A549 treated with AZD9567 at 1 μM for 4 hours (cell line): Measurements from ENCODE around the gene GPHA2. TPM values are rescaled to one million over a fixed set of nuclear protein-coding genes. Genes with fewer than 3 reads are reported as not detected.

ENCODE experiments used
- total RNA-seq: library from RNA; stranded (reverse); fragments of 200-300 nt; extraction: Qiagen RNA extraction; gene quantifications from 5 replicates; pipeline ENCODE4 v1.2.3, GENCODE V29; 2022; ENCODE audit not compliant: insufficient read depth

GPHA2 gene, protein sequence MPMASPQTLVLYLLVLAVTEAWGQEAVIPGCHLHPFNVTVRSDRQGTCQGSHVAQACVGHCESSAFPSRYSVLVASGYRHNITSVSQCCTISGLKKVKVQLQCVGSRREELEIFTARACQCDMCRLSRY
- not detected in 5 replicates for total RNA-seq

GRCh38 chr11:64935359-64936081 is at the start of gene GPHA2:
Gene GPHA2, minus strand, starts transcription at chr11:64935893. Its CDS starts 433 bp downstream, at chr11:64935460.

GRCh38 chr11:64971421-64972233 is 35.9 kb upstream of the GPHA2 start, which contains the start of gene MAJIN:
Gene MAJIN, minus strand, starts transcription at chr11:64972108. Its CDS starts 12,703 bp downstream, at chr11:64959405.

DNA sequence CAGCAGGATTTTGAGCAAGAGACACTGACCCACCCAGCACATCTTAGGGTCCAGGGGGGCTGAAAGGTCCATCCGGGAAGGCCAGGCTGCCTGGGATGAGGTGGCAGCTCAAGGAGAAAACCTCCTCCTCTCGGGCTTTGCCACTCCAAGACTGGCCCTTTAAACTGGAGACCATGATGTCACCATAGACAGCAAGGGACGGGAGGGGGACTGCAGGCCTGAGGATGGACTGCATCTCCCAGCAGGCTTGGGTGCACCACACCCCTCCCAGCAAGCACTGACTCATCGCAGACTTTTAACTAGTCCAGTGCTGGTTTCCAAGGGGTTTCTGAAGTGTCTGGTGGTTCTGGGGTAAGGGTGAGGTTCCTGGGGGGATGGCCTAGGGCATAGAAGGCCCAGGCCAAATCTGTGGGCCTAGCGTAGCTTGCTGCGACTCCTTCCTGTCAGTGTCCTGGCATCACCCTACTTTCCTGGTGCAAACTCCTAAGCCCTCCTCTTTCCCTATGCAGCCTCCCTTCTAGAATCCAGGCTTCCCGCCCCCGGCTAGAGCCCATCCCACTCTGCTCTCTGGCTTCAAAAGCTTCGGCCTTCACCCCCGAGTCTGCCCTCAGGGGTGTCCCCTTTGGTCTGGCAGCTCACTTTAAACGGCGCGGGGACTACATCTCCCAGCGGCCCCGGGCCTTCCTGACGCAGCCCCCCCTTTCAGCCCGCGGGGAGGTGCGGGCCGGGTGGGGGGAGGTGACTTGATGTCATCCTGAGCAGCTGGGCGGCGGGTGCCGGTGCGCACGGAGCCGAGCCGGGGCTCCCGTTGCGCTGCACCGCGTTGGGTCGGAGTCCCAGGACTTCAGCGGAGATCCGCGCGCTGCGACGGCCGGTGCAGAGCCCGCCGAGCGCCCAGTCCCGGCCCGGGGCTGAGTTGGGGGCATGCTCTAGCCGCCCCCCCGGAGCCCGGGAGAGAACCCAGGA is 11.5 kb downstream of the GPHA2 start, which contains the start of gene PPP2R5B:
TSS of gene PPP2R5B (plus strand) at position 746 of the 966 bp plus-strand sequence. CDS start 1,046 bp downstream, outside the sequence.

GRCh38 chr11:64916775-64917662 is 18.7 kb downstream of the GPHA2 start, which contains the start of gene ATG2A:
Gene ATG2A, minus strand, starts transcription at chr11:64917209. Its CDS starts 74 bp downstream, at chr11:64917135.

Other genes with a start within 250 kb of the GPHA2 start
- gene NRXN2, start 212.7 kb downstream of the GPHA2 start, total RNA-seq: 0.17 to 0.39 TPM (median 0.30 TPM) in 4 of 5 replicates, not detected in the other
- gene RASGRP2, start 191.8 kb downstream of the GPHA2 start, total RNA-seq: 0.87 to 2.1 TPM (median 1.5 TPM) in 4 of 5 replicates, not detected in the other
- gene PYGM, start 175.9 kb downstream of the GPHA2 start, total RNA-seq: 0.24 to 0.65 TPM (median 0.41 TPM) in 4 of 5 replicates, not detected in the other
- gene SF1, start 157.4 kb downstream of the GPHA2 start, total RNA-seq: 150 to 269 TPM (median 165 TPM) in 5 replicates
- 5.6 to 9.3 TPM (median 7.9 TPM) in 5 replicates for gene MAP4K2, start 132.7 kb downstream of the GPHA2 start, total RNA-seq
- 36.7 to 42.8 TPM (median 41.1 TPM) in 5 replicates for gene MEN1, start 125.3 kb downstream of the GPHA2 start, total RNA-seq
- 0.66 to 1.3 TPM (median 1.2 TPM) in 5 replicates for gene CDC42BPG, start 91.2 kb downstream of the GPHA2 start, total RNA-seq
- gene EHD1, start 57.3 kb downstream of the GPHA2 start, total RNA-seq: 91.2 to 130 TPM (median 114 TPM) in 5 replicates
- gene ATG2A, start 18.7 kb downstream of the GPHA2 start, total RNA-seq: 8.4 to 25.0 TPM (median 22.0 TPM) in 5 replicates
- gene PPP2R5B, start 11.2 kb downstream of the GPHA2 start, total RNA-seq: 3.9 to 9.0 TPM (median 4.9 TPM) in 5 replicates
- gene MAJIN, start 36.2 kb upstream of the GPHA2 start, total RNA-seq: not detected in 5 replicates
- gene BATF2, start 61.1 kb upstream of the GPHA2 start, total RNA-seq: 0.32 to 0.72 TPM (median 0.56 TPM) in 4 of 5 replicates, not detected in the other
- 178 to 191 TPM (median 184 TPM) in 5 replicates for gene ARL2, start 78.3 kb upstream of the GPHA2 start, total RNA-seq
- 21.5 to 38.9 TPM (median 23.0 TPM) in 5 replicates for gene SNX15, start 91.5 kb upstream of the GPHA2 start, total RNA-seq
- 28.1 to 60.9 TPM (median 56.5 TPM) in 5 replicates for gene SAC3D1, start 105.3 kb upstream of the GPHA2 start, total RNA-seq
- 0.10 to 0.11 TPM (median 0.10 TPM) in 3 of 5 replicates, not detected in the others for gene NAALADL1, start 122.7 kb upstream of the GPHA2 start, total RNA-seq
- gene CDCA5, start 148.1 kb upstream of the GPHA2 start, total RNA-seq: 53.7 to 73.8 TPM (median 71.6 TPM) in 5 replicates
- gene ZFPL1, start 148.3 kb upstream of the GPHA2 start, total RNA-seq: 36.2 to 60.8 TPM (median 37.2 TPM) in 5 replicates
- gene VPS51, start 160.3 kb upstream of the GPHA2 start, total RNA-seq: 53.4 to 56.1 TPM (median 54.3 TPM) in 5 replicates
- 5.2 to 8.9 TPM (median 7.1 TPM) in 5 replicates for gene TM7SF2, start 176.0 kb upstream of the GPHA2 start, total RNA-seq
- 18.0 to 24.2 TPM (median 22.8 TPM) in 5 replicates for gene ZNHIT2, start 181.8 kb upstream of the GPHA2 start, total RNA-seq
- 717 to 1,025 TPM (median 998 TPM) in 5 replicates for gene FAU, start 186.2 kb upstream of the GPHA2 start, total RNA-seq
- gene MRPL49, start 186.4 kb upstream of the GPHA2 start, total RNA-seq: 63.0 to 75.1 TPM (median 69.6 TPM) in 5 replicates
- 32.1 to 46.1 TPM (median 43.1 TPM) in 5 replicates for gene SYVN1, start 198.6 kb upstream of the GPHA2 start, total RNA-seq
- gene SPDYC, start 234.3 kb upstream of the GPHA2 start, total RNA-seq: not detected in 5 replicates
- gene CAPN1, start 246.0 kb upstream of the GPHA2 start, total RNA-seq: 99.3 to 109 TPM (median 108 TPM) in 5 replicates